ENCODE measurements around the gene ITM2B. TPM values are rescaled to one million over a fixed set of nuclear protein-coding genes. Genes with fewer than 3 reads are reported as not detected.

The ITM2B gene
- total RNA-seq, 1 experiment from 2014 or later: 178 TPM

DNA sequence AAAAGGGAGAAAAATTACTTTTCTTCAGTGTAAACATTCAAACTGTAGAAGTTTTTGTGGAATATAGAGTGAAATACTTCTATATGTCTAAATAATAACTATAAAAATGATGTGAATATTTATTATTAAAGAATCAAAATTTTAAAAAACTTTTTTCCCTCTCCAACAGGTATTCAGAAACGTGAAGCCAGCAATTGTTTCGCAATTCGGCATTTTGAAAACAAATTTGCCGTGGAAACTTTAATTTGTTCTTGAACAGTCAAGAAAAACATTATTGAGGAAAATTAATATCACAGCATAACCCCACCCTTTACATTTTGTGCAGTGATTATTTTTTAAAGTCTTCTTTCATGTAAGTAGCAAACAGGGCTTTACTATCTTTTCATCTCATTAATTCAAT is 28.0 kb downstream of the ITM2B start:
- no peak for DNase-seq (ENCODE audit: low spot score)
- TF ChIP-seq, protein P1, sequence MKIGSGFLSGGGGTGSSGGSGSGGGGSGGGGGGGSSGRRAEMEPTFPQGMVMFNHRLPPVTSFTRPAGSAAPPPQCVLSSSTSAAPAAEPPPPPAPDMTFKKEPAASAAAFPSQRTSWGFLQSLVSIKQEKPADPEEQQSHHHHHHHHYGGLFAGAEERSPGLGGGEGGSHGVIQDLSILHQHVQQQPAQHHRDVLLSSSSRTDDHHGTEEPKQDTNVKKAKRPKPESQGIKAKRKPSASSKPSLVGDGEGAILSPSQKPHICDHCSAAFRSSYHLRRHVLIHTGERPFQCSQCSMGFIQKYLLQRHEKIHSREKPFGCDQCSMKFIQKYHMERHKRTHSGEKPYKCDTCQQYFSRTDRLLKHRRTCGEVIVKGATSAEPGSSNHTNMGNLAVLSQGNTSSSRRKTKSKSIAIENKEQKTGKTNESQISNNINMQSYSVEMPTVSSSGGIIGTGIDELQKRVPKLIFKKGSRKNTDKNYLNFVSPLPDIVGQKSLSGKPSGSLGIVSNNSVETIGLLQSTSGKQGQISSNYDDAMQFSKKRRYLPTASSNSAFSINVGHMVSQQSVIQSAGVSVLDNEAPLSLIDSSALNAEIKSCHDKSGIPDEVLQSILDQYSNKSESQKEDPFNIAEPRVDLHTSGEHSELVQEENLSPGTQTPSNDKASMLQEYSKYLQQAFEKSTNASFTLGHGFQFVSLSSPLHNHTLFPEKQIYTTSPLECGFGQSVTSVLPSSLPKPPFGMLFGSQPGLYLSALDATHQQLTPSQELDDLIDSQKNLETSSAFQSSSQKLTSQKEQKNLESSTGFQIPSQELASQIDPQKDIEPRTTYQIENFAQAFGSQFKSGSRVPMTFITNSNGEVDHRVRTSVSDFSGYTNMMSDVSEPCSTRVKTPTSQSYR (CRISPR knock-in tag; IDR thresholded peaks at IDR 0.05): no peak
- TF ChIP-seq FOXP1 (CRISPR knock-in tag; IDR thresholded peaks at IDR 0.05; ENCODE audit: borderline replicate concordance) (no peak), NFYB (CRISPR knock-in tag; conservative IDR thresholded peaks at IDR 0.05; ENCODE audit: low read depth) (no peak), NR1H2 (CRISPR knock-in tag; IDR thresholded peaks at IDR 0.05) (no peak), KAT7 (CRISPR knock-in tag; IDR thresholded peaks at IDR 0.05; ENCODE audit: borderline replicate concordance) (no peak), SP1 (CRISPR knock-in tag; conservative IDR thresholded peaks at IDR 0.05) (no peak), TP53 (CRISPR knock-in tag; IDR thresholded peaks at IDR 0.05) (no peak), ZNF138 (CRISPR knock-in tag; conservative IDR thresholded peaks at IDR 0.05) (no peak), OVOL2 (CRISPR knock-in tag; IDR thresholded peaks at IDR 0.05; ENCODE audit: borderline replicate concordance) (no peak), SMAD3 (CRISPR knock-in tag; IDR thresholded peaks at IDR 0.05; ENCODE audit: borderline replicate concordance) (no peak)
- TF ChIP-seq, protein P2, sequence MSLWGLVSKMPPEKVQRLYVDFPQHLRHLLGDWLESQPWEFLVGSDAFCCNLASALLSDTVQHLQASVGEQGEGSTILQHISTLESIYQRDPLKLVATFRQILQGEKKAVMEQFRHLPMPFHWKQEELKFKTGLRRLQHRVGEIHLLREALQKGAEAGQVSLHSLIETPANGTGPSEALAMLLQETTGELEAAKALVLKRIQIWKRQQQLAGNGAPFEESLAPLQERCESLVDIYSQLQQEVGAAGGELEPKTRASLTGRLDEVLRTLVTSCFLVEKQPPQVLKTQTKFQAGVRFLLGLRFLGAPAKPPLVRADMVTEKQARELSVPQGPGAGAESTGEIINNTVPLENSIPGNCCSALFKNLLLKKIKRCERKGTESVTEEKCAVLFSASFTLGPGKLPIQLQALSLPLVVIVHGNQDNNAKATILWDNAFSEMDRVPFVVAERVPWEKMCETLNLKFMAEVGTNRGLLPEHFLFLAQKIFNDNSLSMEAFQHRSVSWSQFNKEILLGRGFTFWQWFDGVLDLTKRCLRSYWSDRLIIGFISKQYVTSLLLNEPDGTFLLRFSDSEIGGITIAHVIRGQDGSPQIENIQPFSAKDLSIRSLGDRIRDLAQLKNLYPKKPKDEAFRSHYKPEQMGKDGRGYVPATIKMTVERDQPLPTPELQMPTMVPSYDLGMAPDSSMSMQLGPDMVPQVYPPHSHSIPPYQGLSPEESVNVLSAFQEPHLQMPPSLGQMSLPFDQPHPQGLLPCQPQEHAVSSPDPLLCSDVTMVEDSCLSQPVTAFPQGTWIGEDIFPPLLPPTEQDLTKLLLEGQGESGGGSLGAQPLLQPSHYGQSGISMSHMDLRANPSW (CRISPR knock-in tag; conservative IDR thresholded peaks at IDR 0.05; ENCODE audit: low read depth): no peak
- TF ChIP-seq, protein P3, sequence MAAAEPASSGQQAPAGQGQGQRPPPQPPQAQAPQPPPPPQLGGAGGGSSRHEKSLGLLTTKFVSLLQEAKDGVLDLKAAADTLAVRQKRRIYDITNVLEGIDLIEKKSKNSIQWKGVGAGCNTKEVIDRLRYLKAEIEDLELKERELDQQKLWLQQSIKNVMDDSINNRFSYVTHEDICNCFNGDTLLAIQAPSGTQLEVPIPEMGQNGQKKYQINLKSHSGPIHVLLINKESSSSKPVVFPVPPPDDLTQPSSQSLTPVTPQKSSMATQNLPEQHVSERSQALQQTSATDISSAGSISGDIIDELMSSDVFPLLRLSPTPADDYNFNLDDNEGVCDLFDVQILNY (CRISPR knock-in tag; IDR thresholded peaks at IDR 0.05): no peak
- TF ChIP-seq, protein P4, sequence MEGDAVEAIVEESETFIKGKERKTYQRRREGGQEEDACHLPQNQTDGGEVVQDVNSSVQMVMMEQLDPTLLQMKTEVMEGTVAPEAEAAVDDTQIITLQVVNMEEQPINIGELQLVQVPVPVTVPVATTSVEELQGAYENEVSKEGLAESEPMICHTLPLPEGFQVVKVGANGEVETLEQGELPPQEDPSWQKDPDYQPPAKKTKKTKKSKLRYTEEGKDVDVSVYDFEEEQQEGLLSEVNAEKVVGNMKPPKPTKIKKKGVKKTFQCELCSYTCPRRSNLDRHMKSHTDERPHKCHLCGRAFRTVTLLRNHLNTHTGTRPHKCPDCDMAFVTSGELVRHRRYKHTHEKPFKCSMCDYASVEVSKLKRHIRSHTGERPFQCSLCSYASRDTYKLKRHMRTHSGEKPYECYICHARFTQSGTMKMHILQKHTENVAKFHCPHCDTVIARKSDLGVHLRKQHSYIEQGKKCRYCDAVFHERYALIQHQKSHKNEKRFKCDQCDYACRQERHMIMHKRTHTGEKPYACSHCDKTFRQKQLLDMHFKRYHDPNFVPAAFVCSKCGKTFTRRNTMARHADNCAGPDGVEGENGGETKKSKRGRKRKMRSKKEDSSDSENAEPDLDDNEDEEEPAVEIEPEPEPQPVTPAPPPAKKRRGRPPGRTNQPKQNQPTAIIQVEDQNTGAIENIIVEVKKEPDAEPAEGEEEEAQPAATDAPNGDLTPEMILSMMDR (IDR thresholded peaks at IDR 0.05): no peak
- TF ChIP-seq, protein P5, sequence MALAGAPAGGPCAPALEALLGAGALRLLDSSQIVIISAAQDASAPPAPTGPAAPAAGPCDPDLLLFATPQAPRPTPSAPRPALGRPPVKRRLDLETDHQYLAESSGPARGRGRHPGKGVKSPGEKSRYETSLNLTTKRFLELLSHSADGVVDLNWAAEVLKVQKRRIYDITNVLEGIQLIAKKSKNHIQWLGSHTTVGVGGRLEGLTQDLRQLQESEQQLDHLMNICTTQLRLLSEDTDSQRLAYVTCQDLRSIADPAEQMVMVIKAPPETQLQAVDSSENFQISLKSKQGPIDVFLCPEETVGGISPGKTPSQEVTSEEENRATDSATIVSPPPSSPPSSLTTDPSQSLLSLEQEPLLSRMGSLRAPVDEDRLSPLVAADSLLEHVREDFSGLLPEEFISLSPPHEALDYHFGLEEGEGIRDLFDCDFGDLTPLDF (CRISPR knock-in tag; IDR thresholded peaks at IDR 0.05): no peak
- TF ChIP-seq, protein P6, sequence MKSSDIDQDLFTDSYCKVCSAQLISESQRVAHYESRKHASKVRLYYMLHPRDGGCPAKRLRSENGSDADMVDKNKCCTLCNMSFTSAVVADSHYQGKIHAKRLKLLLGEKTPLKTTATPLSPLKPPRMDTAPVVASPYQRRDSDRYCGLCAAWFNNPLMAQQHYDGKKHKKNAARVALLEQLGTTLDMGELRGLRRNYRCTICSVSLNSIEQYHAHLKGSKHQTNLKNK (CRISPR knock-in tag; IDR thresholded peaks at IDR 0.05): no peak
- peaks cover 55% of the 10 kb centered on the region for H3K36me3 Mint-ChIP-seq
- H3K9me3 Mint-ChIP-seq: no peaks in the 10 kb centered on the region
- no peak overlapping the region for H3K4me3 Mint-ChIP-seq
- ATAC-seq: no peak
- H3K27ac Mint-ChIP-seq: no peak overlapping the region
- peaks cover 3% of the 10 kb centered on the region for H3K4me1 Mint-ChIP-seq
- H3K27me3 Mint-ChIP-seq (ENCODE audit: low read depth): no peaks in the 10 kb centered on the region
- ChIA-PET POLR2A (no interaction called here), CTCF (no interaction called here)

DNA sequence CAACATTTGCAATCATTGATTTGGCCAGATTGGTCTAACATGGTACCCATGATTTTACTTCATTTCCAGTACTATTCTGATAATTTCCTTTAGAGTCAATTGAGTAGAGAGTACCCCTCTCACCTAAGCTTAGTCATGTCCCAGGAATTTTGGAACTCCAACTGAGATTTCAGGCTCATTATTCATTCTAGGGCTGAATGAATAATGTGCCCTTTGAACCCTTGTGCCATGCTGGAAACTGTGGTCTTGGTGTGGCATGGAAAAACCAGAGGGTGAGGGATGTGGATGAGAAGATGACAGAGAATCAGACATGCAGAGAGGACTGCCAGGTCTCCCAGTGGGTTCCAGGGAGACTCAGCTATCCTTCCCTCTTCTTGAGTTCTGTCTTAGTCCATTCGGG is 30.2 kb downstream of the ITM2B start:
- Mint-ChIP-seq H3K36me3 (peaks cover 39% of the 10 kb centered on the region), H3K27me3 (ENCODE audit: low read depth) (no peaks in the 10 kb centered on the region), H3K4me1 (peaks cover 17% of the 10 kb centered on the region)
- TF ChIP-seq, protein P2 (CRISPR knock-in tag; conservative IDR thresholded peaks at IDR 0.05; ENCODE audit: low read depth): no peak
- TF ChIP-seq FOXJ3 (CRISPR knock-in tag; IDR thresholded peaks at IDR 0.05; ENCODE audit: borderline replicate concordance) (no peak), ZNF263 (CRISPR knock-in tag; IDR thresholded peaks at IDR 0.05; ENCODE audit: low read depth) (no peak), ZNF219 (CRISPR knock-in tag; IDR thresholded peaks at IDR 0.05; ENCODE audit: borderline replicate concordance) (no peak)
- TF ChIP-seq, protein P7, sequence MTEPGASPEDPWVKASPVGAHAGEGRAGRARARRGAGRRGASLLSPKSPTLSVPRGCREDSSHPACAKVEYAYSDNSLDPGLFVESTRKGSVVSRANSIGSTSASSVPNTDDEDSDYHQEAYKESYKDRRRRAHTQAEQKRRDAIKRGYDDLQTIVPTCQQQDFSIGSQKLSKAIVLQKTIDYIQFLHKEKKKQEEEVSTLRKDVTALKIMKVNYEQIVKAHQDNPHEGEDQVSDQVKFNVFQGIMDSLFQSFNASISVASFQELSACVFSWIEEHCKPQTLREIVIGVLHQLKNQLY (CRISPR knock-in tag; IDR thresholded peaks at IDR 0.05): no peak
- TF ChIP-seq, protein P8, sequence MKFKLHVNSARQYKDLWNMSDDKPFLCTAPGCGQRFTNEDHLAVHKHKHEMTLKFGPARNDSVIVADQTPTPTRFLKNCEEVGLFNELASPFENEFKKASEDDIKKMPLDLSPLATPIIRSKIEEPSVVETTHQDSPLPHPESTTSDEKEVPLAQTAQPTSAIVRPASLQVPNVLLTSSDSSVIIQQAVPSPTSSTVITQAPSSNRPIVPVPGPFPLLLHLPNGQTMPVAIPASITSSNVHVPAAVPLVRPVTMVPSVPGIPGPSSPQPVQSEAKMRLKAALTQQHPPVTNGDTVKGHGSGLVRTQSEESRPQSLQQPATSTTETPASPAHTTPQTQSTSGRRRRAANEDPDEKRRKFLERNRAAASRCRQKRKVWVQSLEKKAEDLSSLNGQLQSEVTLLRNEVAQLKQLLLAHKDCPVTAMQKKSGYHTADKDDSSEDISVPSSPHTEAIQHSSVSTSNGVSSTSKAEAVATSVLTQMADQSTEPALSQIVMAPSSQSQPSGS (CRISPR knock-in tag; IDR thresholded peaks at IDR 0.05; ENCODE audit: borderline replicate concordance, low read depth): no peak

More for the DNA sequence above, 30.2 kb downstream of the ITM2B start:
- ChIA-PET POLR2A (no interaction called here), CTCF (interaction anchor here (0.7 kb wide), 1 partner anchor 136 kb away, joined by 3 read pairs; no protein-coding TSS in a partner anchor)
- Mint-ChIP-seq H3K27ac (no peak overlapping the region), H3K9me3 (no peaks in the 10 kb centered on the region), H3K4me3 (no peak overlapping the region)
- no peak for ATAC-seq
- no peak for DNase-seq (ENCODE audit: low spot score)
